ENCODE data around the gene TTLL9.

Gene TTLL9

GRCh38 chr20:31951530-31952453, 81.4 kb downstream of the TTLL9 start, which contains the start of gene PDRG1:
Gene PDRG1, minus strand, starts transcription at chr20:31952046. Its CDS starts 85 bp downstream, at chr20:31951961.
- peak; percentile 98 for DNase-seq

- no peak for DNase-seq
These were observed 83.2 kb downstream of the TTLL9 start for GRCh38 chr20:31953556-31954148.

GRCh38 chr20:31954500-31954899, 84.1 kb downstream of the TTLL9 start:
- no peak for DNase-seq

GRCh38 chr20:31956556-31957526, 86.4 kb downstream of the TTLL9 start:
- no peak for DNase-seq

GRCh38 chr20:31962761-31963160, 92.3 kb downstream of the TTLL9 start:
- DNase-seq, result no peak

GRCh38 chr20:31963889-31964288, 93.5 kb downstream of the TTLL9 start:
- DNase-seq, result no peak

- peak; percentile 37 for DNase-seq
These were observed 96.7 kb downstream of the TTLL9 start for GRCh38 chr20:31966991-31967655.

- peak; percentile 75 for DNase-seq
These were observed 97.4 kb downstream of the TTLL9 start, which contains the start of gene XKR7 for GRCh38 chr20:31967830-31968249. Gene XKR7, plus strand, starts transcription at chr20:31968151. Its CDS starts 25 bp downstream, at chr20:31968176.

GRCh38 chr20:31968291-31969126, 98.1 kb downstream of the TTLL9 start:
- DNase-seq, result peak; percentile 81

- no peak for DNase-seq
These were observed 99.6 kb downstream of the TTLL9 start for GRCh38 chr20:31969991-31970390.

GRCh38 chr20:31972471-31973021, 102.1 kb downstream of the TTLL9 start:
- DNase-seq, result no peak

GRCh38 chr20:31974296-31974695, 103.9 kb downstream of the TTLL9 start:
- DNase-seq, result no peak

- no peak for DNase-seq
These were observed 104.6 kb downstream of the TTLL9 start for GRCh38 chr20:31974951-31975487.

GRCh38 chr20:31975874-31976273, 105.4 kb downstream of the TTLL9 start:
- no peak for DNase-seq

- DNase-seq, result no peak
These were observed 106.6 kb downstream of the TTLL9 start for GRCh38 chr20:31977080-31977479.

- no peak for DNase-seq
These were observed 109.4 kb downstream of the TTLL9 start for GRCh38 chr20:31979713-31980426.

GRCh38 chr20:31981784-31982183, 111.3 kb downstream of the TTLL9 start:
- DNase-seq, result no peak

GRCh38 chr20:31984981-31985471, 114.6 kb downstream of the TTLL9 start:
- DNase-seq, result no peak

GRCh38 chr20:31987744-31988143, 117.3 kb downstream of the TTLL9 start:
- peak; percentile 14 for DNase-seq

Data from DMS53 (cell line).